HEK293T (cell line): Measurements from ENCODE around the gene NXPE3.

Experiments
- BHLHE40 ChIP-seq: fragments of 450-650 bp; IDR thresholded peaks from 2 replicates; pipeline ENCODE4 v1.6.1; 2016; ENCODE audit warnings: mild to moderate bottlenecking, moderate library complexity, borderline replicate concordance
- ELF4 ChIP-seq: fragments of 450-650 bp; IDR thresholded peaks from 2 replicates; pipeline ENCODE4 v1.6.1; 2017; ENCODE audit warnings: antibody characterized with exemption
- HDGF ChIP-seq: fragments of 450-650 bp; IDR thresholded peaks from 2 replicates; pipeline ENCODE4 v1.6.1; 2017; ENCODE audit warnings: antibody characterized with exemption, borderline replicate concordance
- SP1 ChIP-seq: fragments of 450-650 bp; IDR thresholded peaks from 2 replicates; pipeline ENCODE4 v1.6.1; 2017
- SUZ12 ChIP-seq: fragments of 450-650 bp; IDR thresholded peaks from 2 replicates; pipeline ENCODE4 v1.6.1; 2016; ENCODE audit warnings: mild to moderate bottlenecking

GRCh38 chr3:101835676-101836075 is 56.7 kb downstream of the NXPE3 start:
- no peak for TF ChIP-seq ELF4
- TF ChIP-seq SP1 = no peak
- no peak for TF ChIP-seq HDGF
- TF ChIP-seq SUZ12 = no peak
- no peak for TF ChIP-seq BHLHE40
